Endothelial cell of umbilical vein (primary cell): ENCODE results near the gene ACTR3C. TPM values are rescaled to one million over a fixed set of nuclear protein-coding genes. Genes with fewer than 3 reads are reported as not detected.
"Not testable (repeated sequence)": the region's sequence is repeated elsewhere in the genome, so short reads cannot be mapped to it uniquely, and the experiment has no call there.

Experiments
- BruUV-seq: library from RNA; stranded (reverse); fragments of 400-500 nt; replicated peaks from 2 replicates; lab custom pipeline; 2021; lab: Mats Ljungman, UMichigan
- CTCF ChIA-PET: fragments of 300-600, 350-600 bp; sonication (Branson Sonifier 250); formaldehyde crosslinking; loops from one replicate; lab custom pipeline; 2021; ENCODE audit warnings: antibody characterized with exemption, inconsistent platforms; lab: Charles Lee
- POLR2A ChIA-PET: fragments of 300-600, 350-600 bp; sonication (Branson Sonifier 250); formaldehyde crosslinking; loops from one replicate; lab custom pipeline; 2021; ENCODE audit warnings: antibody characterized with exemption, inconsistent platforms; lab: Charles Lee
- DNase-seq: peaks from one replicate; pipeline ENCODE4 v3.0.0-alpha.2; 2011; ENCODE audit warnings: low read depth, low spot score
- FAIRE-seq: peaks from 2 replicates; lab custom pipeline; 2011; peaks lifted over from hg19 to GRCh38; lab: Jason Lieb, UNC
- H2AFZ ChIP-seq: 2 replicates; pipeline ENCODE4 v1.6.0; 2012; ENCODE audit warnings: low read depth, low read length, control low read depth, inconsistent platforms
- H3K27ac ChIP-seq: 2 replicates; pipeline ENCODE4 v1.5.1; 2011; ENCODE audit warnings: low read depth, mild to moderate bottlenecking, control low read depth, low read length, moderate library complexity; ENCODE audit not compliant: insufficient read depth
- H3K27me3 ChIP-seq, 2 experiments: 2 replicates each; pipeline versions ENCODE4 v1.6.0 to v1.6.1; 2011; ENCODE audit warnings: low read length in 2 of 2, mixed read lengths in 1 of 2; ENCODE audit not compliant: control insufficient read depth in 2 of 2, insufficient read depth in 2 of 2
- H3K36me3 ChIP-seq, 2 experiments: 2 replicates in 1 of 2; 3 replicates in 1 of 2; pipeline ENCODE4 v1.5.1; 2011; ENCODE audit warnings: low read length in 2 of 2, mild to moderate bottlenecking in 1 of 2, moderate library complexity in 1 of 2; ENCODE audit not compliant: control insufficient read depth in 2 of 2, insufficient read depth in 2 of 2; ENCODE audit errors: extremely low read depth in 1 of 2
- H3K4me1 ChIP-seq: 3 replicates; pipeline ENCODE4 v1.5.1; 2011; ENCODE audit warnings: mild to moderate bottlenecking, low read length; ENCODE audit not compliant: control insufficient read depth, insufficient read depth; ENCODE audit errors: extremely low read depth
- H3K4me2 ChIP-seq: 2 replicates; pipeline ENCODE4 v1.6.1; 2011; ENCODE audit warnings: low read length, control low read depth, mixed read lengths; ENCODE audit not compliant: insufficient read depth
- H3K4me3 ChIP-seq, 3 experiments: fragments of 200-600 bp in 1 of 3; sonication (generic), shearing (Covaris generic) in 1 of 3; replicated peaks in 1 of 3; 2 replicates each; pipeline ENCODE4 v1.5.1; 2011 to 2016; ENCODE audit warnings: control low read depth in 3 of 3, low read length in 3 of 3, mild to moderate bottlenecking in 2 of 3, inconsistent platforms in 1 of 3, low read depth in 1 of 3, moderate library complexity in 1 of 3; ENCODE audit not compliant: insufficient read depth in 1 of 3
- H3K79me2 ChIP-seq: 2 replicates; pipeline ENCODE4 v1.6.0; 2012; ENCODE audit warnings: low read length, inconsistent platforms; ENCODE audit not compliant: control insufficient read depth, insufficient read depth
- H3K9ac ChIP-seq: replicated peaks from 2 replicates; pipeline ENCODE3; 2011; ENCODE audit warnings: low read length, control low read depth; ENCODE audit not compliant: insufficient read depth; ENCODE audit errors: extremely low read depth
- H3K9me1 ChIP-seq: replicated peaks from 3 replicates; pipeline ENCODE4 v1.6.0; 2011; ENCODE audit warnings: mild to moderate bottlenecking, low read length; ENCODE audit not compliant: control insufficient read depth, insufficient read depth; ENCODE audit errors: extremely low read depth
- H3K9me3 ChIP-seq: replicated peaks from 2 replicates; pipeline ENCODE4 v1.5.1; 2012; ENCODE audit warnings: low read length, inconsistent platforms; ENCODE audit not compliant: control insufficient read depth, insufficient read depth
- H4K20me1 ChIP-seq: replicated peaks from 2 replicates; pipeline ENCODE3; 2011; ENCODE audit warnings: mild to moderate bottlenecking, low read length; ENCODE audit not compliant: control insufficient read depth, insufficient read depth; ENCODE audit errors: extremely low read depth
- EZH2 ChIP-seq: IDR thresholded peaks from 2 replicates; pipeline ENCODE4 v1.6.1; 2012; ENCODE audit warnings: borderline replicate concordance, low read depth, mild to moderate bottlenecking, moderate library complexity, low read length, inconsistent platforms; ENCODE audit not compliant: severe bottlenecking
- FOS ChIP-seq: IDR thresholded peaks from 2 replicates; pipeline ENCODE4 v1.6.1; 2011; ENCODE audit warnings: mild to moderate bottlenecking, low read length, moderate library complexity, borderline replicate concordance; ENCODE audit not compliant: insufficient read depth
- GATA2 ChIP-seq: IDR thresholded peaks from 2 replicates; pipeline ENCODE4 v1.7.0; 2011; ENCODE audit warnings: low read depth, mild to moderate bottlenecking, moderate library complexity, mixed read lengths, low read length; ENCODE audit not compliant: insufficient read length, insufficient read depth
- JUN ChIP-seq: IDR thresholded peaks from 2 replicates; pipeline ENCODE4 v1.6.1; 2011; ENCODE audit warnings: borderline replicate concordance, low read depth; ENCODE audit not compliant: insufficient read length, insufficient read depth
- MYC ChIP-seq: IDR thresholded peaks from one replicate; pipeline ENCODE4 v1.6.1; 2011; ENCODE audit warnings: mild to moderate bottlenecking, low read depth, low read length
- POLR2A ChIP-seq: IDR thresholded peaks from 2 replicates; pipeline ENCODE4 v1.6.1; 2012; ENCODE audit warnings: low read depth, mild to moderate bottlenecking, control low read depth, low read length
- POLR2AphosphoS5 ChIP-seq: IDR thresholded peaks from 2 replicates; pipeline ENCODE4 v1.6.1; 2012; ENCODE audit warnings: low read depth, mild to moderate bottlenecking, control low read depth, low read length, moderate library complexity; ENCODE audit not compliant: insufficient read depth
- dilution Hi-C: fragments of 300-500 bp; cut with MboI; formaldehyde crosslinking; loops from one replicate; pipeline ENCODE4 v1.15.0; 2019; ENCODE audit warnings: low sequenced_read_pairs; ENCODE audit not compliant: extremely low pct_ligation_motif_present
- intact Hi-C: fragments of 100-400 bp; cut with micrococcal nuclease; formaldehyde crosslinking; loops from one replicate; pipeline ENCODE4 v1.10.0; 2022
- polyA plus RNA-seq, 4 experiments: library from polyadenylated mRNA; depleted of rRNA in 3 of 4; stranded (reverse) in 3 of 4; unstranded in 1 of 4; fragments of >200 nt; gene quantifications; 2 replicates each; pipeline versions ENCODE4 v1.2.1 to v1.2.3, GENCODE V29; 2011 to 2012; ENCODE audit warnings: missing spikeins in 1 of 4
- total RNA-seq: library from RNA; stranded (reverse); gene quantifications from 2 replicates; pipeline ENCODE4 v1.2.3, GENCODE V29; 2021
- TF ChIP-seq, protein P1 (sequence below): IDR thresholded peaks from 2 replicates; pipeline ENCODE4 v1.6.1; 2011; ENCODE audit not compliant: insufficient read depth, insufficient read length
- TF ChIP-seq, protein P2 (sequence below), 2 donors: IDR thresholded peaks; 1 replicate in 1 of 2; 2 replicates in 1 of 2; pipeline ENCODE4 v1.5.1; 2011; ENCODE audit warnings: low read length in 2 of 2, mild to moderate bottlenecking in 2 of 2, moderate library complexity in 2 of 2, control low read depth in 1 of 2, inconsistent platforms in 1 of 2, low read depth in 1 of 2; ENCODE audit not compliant: insufficient read depth in 1 of 2; ENCODE audit errors: extremely low read depth in 1 of 2

The ACTR3C gene
- total and polyA plus RNA-seq, 2 donors (not counting 3 experiments of a cell fraction or from before 2014, with no cell fraction given) = 0.33 TPM; not detected in 1

DNA sequence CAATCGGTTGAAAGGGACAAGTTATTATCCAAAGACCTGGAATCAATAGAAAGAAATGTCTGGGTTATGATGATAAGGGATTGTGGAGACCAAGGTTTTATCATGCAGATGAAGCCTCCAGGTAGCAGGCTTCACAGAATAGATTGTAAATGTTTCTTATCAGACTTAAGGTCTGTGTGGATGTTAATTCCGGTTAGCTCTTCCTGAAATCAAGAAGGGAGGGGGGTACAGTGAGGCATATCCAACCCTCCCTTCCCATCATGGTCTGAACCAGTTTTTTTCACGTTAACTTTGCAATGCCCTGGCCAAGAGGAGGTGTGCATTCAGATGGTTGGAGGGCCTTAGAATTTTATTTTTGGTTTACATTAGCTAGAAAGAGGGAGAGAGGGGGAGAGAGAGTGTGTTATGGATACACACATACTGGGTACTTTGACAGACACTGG, 10.0 kb downstream of the ACTR3C start:
- TF ChIP-seq MYC (no peak), GATA2 (no peak), FOS (no peak), POLR2AphosphoS5 (no peak), EZH2 (no peak), JUN (no peak), POLR2A (no peak)
- TF ChIP-seq, protein P1, sequence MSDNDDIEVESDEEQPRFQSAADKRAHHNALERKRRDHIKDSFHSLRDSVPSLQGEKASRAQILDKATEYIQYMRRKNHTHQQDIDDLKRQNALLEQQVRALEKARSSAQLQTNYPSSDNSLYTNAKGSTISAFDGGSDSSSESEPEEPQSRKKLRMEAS = no peak
- TF ChIP-seq, protein P2, sequence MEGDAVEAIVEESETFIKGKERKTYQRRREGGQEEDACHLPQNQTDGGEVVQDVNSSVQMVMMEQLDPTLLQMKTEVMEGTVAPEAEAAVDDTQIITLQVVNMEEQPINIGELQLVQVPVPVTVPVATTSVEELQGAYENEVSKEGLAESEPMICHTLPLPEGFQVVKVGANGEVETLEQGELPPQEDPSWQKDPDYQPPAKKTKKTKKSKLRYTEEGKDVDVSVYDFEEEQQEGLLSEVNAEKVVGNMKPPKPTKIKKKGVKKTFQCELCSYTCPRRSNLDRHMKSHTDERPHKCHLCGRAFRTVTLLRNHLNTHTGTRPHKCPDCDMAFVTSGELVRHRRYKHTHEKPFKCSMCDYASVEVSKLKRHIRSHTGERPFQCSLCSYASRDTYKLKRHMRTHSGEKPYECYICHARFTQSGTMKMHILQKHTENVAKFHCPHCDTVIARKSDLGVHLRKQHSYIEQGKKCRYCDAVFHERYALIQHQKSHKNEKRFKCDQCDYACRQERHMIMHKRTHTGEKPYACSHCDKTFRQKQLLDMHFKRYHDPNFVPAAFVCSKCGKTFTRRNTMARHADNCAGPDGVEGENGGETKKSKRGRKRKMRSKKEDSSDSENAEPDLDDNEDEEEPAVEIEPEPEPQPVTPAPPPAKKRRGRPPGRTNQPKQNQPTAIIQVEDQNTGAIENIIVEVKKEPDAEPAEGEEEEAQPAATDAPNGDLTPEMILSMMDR (IDR thresholded peaks at IDR 0.05; ENCODE audit: extremely low read depth in 1 of 2, insufficient read depth in 1 of 2, low read depth in 1 of 2, low read length in 2 of 2) = no peak
- Histone ChIP-seq H3K9ac (no peak overlapping the region), H3K27ac (no peak overlapping the region), H3K4me1 (peaks cover 4% of the 10 kb centered on the region), H3K27me3 (peaks cover 2 to 5% of the 10 kb centered on the region in 2 experiments), H3K4me2 (no peak overlapping the region), H4K20me1 (no peaks in the 10 kb centered on the region), H3K9me1 (no peaks in the 10 kb centered on the region), H2AFZ (no peak overlapping the region), H3K4me3 (no peak overlapping the region), H3K36me3 (no peaks in the 10 kb centered on the region), H3K79me2 (no peaks in the 10 kb centered on the region), H3K9me3 (no peaks in the 10 kb centered on the region)
- FAIRE-seq = no peak
- no TSS peak for BruUV-seq
- no peak for DNase-seq
- POLR2A ChIA-PET = no interaction called here
- intact Hi-C loops (no loop called here), dilution Hi-C loops (no loop called here)
- CTCF ChIA-PET = interaction anchor here (1.4 kb wide), 1 partner anchor 42 kb away, joined by 3 read pairs; no protein-coding TSS in a partner anchor

DNA sequence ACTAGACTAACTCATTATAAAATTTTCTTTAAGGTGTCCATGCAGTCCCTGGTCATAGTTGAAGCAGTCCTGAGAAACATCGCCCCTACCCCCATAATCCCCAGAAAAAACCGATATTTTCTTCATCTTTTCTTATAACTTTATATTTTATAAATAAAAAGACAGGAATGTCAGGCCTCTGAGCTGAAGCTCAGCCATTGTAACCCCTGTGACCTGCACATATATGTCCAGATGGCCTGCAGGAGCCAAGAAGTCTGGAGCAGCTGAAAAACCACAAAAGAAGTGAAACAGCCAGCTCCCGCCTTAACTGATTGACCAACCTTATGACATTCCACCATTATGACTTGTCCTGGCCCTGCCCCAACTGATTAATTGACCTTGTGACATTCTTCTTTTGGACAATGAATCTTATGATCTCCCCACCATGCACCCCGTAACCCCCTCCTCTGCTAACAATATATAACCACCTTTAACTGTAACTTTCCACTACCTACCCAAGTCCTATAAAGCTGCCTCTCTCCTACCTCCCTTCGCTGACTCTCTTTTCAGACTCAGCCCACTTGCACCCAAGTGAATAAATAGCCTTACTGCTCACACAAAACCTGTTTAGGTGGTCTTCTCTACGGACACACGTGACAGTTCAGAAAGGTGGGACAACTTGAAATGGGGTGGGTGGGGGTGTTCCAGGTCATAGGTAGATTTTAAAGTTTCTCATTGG, 10.5 kb downstream of the ACTR3C start:
- H3K4me2 ChIP-seq, H3K4me3 ChIP-seq, H3K36me3 ChIP-seq, POLR2A ChIA-PET, intact Hi-C loops, H2AFZ ChIP-seq, FAIRE-seq, DNase-seq, H3K27ac ChIP-seq, H3K27me3 ChIP-seq, H4K20me1 ChIP-seq, BruUV-seq, H3K79me2 ChIP-seq, H3K9ac ChIP-seq, H3K9me1 ChIP-seq, dilution Hi-C loops, H3K4me1 ChIP-seq, H3K9me3 ChIP-seq: not testable (repeated sequence)
- CTCF ChIA-PET = interaction anchor here (1.0 to 1.4 kb wide), 3 partner anchors 33 to 466 kb away, joined by 3 read pairs; no protein-coding TSS in a partner anchor
